Measurements from ENCODE around the gene SCN2A. TPM values are rescaled to one million over a fixed set of nuclear protein-coding genes. Genes with fewer than 3 reads are reported as not detected.
"Not testable (repeated sequence)": the region's sequence is repeated elsewhere in the genome, so short reads cannot be mapped to it uniquely, and the experiment has no call there.

The SCN2A gene
- total RNA-seq, 1 experiment from 2014 or later: 0.07 TPM

- Histone ChIP-seq H4K20me1 (ENCODE audit: low read length) (no peaks in the 10 kb centered on the region), H3K79me2 (ENCODE audit: low read length) (no peaks in the 10 kb centered on the region), H3K9ac (ENCODE audit: low read length) (no peak overlapping the region), H2AFZ (ENCODE audit: low read length) (no peak overlapping the region), H3K9me3 (ENCODE audit: low read length) (no peaks in the 10 kb centered on the region), H3F3A (ENCODE audit: low read length, unreplicated experiment) (no peaks in the 10 kb centered on the region), H3K4me3 (ENCODE audit: low read length) (no peak overlapping the region), H3K36me3 (ENCODE audit: low read depth, low read length) (no peaks in the 10 kb centered on the region), H3K27ac (ENCODE audit: low read length) (no peak overlapping the region), H3K27me3 (ENCODE audit: low read length) (peaks cover 15% of the 10 kb centered on the region), H3K9me2 (replicated peaks; ENCODE audit: low read length) (no peaks in the 10 kb centered on the region), H3K4me2 (ENCODE audit: low read length) (no peak overlapping the region), H3K4me1 (ENCODE audit: insufficient read depth, low read length) (no peaks in the 10 kb centered on the region)
- BruUV-seq (replicated peaks): no TSS peak
- CTCF ChIA-PET: no interaction called here
- POLR2A ChIA-PET (ENCODE audit: unreplicated experiment): no interaction called here
- no peak for DNase-seq
- intact Hi-C loops (cut with micrococcal nuclease): no loop called here
- TF ChIP-seq EZH2phosphoT487 (IDR thresholded peaks at IDR 0.05; ENCODE audit: borderline replicate concordance, low read length) (no peak), CTCF (conservative IDR thresholded peaks at IDR 0.05; ENCODE audit: low read depth, low read length) (no peak), EZH2 (IDR thresholded peaks at IDR 0.05; ENCODE audit: low read length, unreplicated experiment) (no peak)
- no peak for ATAC-seq
Measured at GRCh38 chr2:165328272-165328671, 89.1 kb downstream of the SCN2A start.

GRCh38 chr2:165344276-165344675 is 105.1 kb downstream of the SCN2A start:
- intact Hi-C loops (cut with micrococcal nuclease); H4K20me1 ChIP-seq (ENCODE audit: low read length); H3K9me2 ChIP-seq (replicated peaks; ENCODE audit: low read length); H3K9ac ChIP-seq (ENCODE audit: low read length); H3K27ac ChIP-seq (ENCODE audit: low read length); H3F3A ChIP-seq (ENCODE audit: low read length, unreplicated experiment); H3K4me3 ChIP-seq (ENCODE audit: low read length); DNase-seq; H3K9me3 ChIP-seq (ENCODE audit: low read length); BruUV-seq (replicated peaks); H3K79me2 ChIP-seq (ENCODE audit: low read length); H2AFZ ChIP-seq (ENCODE audit: low read length); H3K4me1 ChIP-seq (ENCODE audit: insufficient read depth, low read length); CTCF ChIA-PET; H3K4me2 ChIP-seq (ENCODE audit: low read length); ATAC-seq; H3K36me3 ChIP-seq (ENCODE audit: low read depth, low read length): not testable (repeated sequence)
- peaks cover 16% of the 10 kb centered on the region for H3K27me3 ChIP-seq (ENCODE audit: low read length)
- POLR2A ChIA-PET (ENCODE audit: unreplicated experiment): interaction anchor here (0.5 kb wide), 1 partner anchor 7 kb away, joined by 11 read pairs; no protein-coding TSS in a partner anchor

- H3K36me3 ChIP-seq (ENCODE audit: low read depth, low read length): no peaks in the 10 kb centered on the region
Measured at GRCh38 chr2:165348441-165348840, 109.2 kb downstream of the SCN2A start.

More at GRCh38 chr2:165348441-165348840, 109.2 kb downstream of the SCN2A start:
- no TSS peak for BruUV-seq (replicated peaks)
- no peaks in the 10 kb centered on the region for H3F3A ChIP-seq (ENCODE audit: low read length, unreplicated experiment)
- TF ChIP-seq CTCF (conservative IDR thresholded peaks at IDR 0.05; ENCODE audit: low read depth, low read length): no peak
- no peak for TF ChIP-seq EZH2 (IDR thresholded peaks at IDR 0.05; ENCODE audit: low read length, unreplicated experiment)
- TF ChIP-seq EZH2phosphoT487 (IDR thresholded peaks at IDR 0.05; ENCODE audit: borderline replicate concordance, low read length): no peak
- CTCF ChIA-PET: no interaction called here
- POLR2A ChIA-PET (ENCODE audit: unreplicated experiment): no interaction called here
- no peak for ATAC-seq
- H3K4me2 ChIP-seq (ENCODE audit: low read length): no peak overlapping the region
- H3K4me3 ChIP-seq (ENCODE audit: low read length): no peak overlapping the region
- H3K9me2 ChIP-seq (replicated peaks; ENCODE audit: low read length): no peaks in the 10 kb centered on the region
- no peaks in the 10 kb centered on the region for H3K4me1 ChIP-seq (ENCODE audit: insufficient read depth, low read length)
- no peak for DNase-seq
- H3K79me2 ChIP-seq (ENCODE audit: low read length): no peaks in the 10 kb centered on the region
- H3K27me3 ChIP-seq (ENCODE audit: low read length): peaks cover 8% of the 10 kb centered on the region
- no peak overlapping the region for H2AFZ ChIP-seq (ENCODE audit: low read length)
- H3K9me3 ChIP-seq (ENCODE audit: low read length): no peaks in the 10 kb centered on the region
- H3K27ac ChIP-seq (ENCODE audit: low read length): no peak overlapping the region
- H4K20me1 ChIP-seq (ENCODE audit: low read length): no peaks in the 10 kb centered on the region
- intact Hi-C loops (cut with micrococcal nuclease): no loop called here
- no peak overlapping the region for H3K9ac ChIP-seq (ENCODE audit: low read length)
